GM08714 (cell line): ENCODE measurements around the gene RNF141.

Experiments
- H3K4me3 ChIP-seq: fragments of 200-500 bp; sonication (Bioruptor generic); 2 replicates; pipeline ENCODE4 v1.5.1; 2014; ENCODE audit warnings: mild to moderate bottlenecking, low read length, inconsistent platforms
- ZNF274 ChIP-seq: IDR thresholded peaks from 2 replicates; pipeline ENCODE4 v1.6.1; 2012; ENCODE audit warnings: mild to moderate bottlenecking, low read depth, low read length

The RNF141 gene

GRCh38 chr11:10568486-10568941 is 27.5 kb upstream of the RNF141 start, which contains the start of gene LYVE1:
Gene LYVE1 (minus strand): TSS chr11:10568665. CDS start chr11:10568532, 133 bp downstream.
- TF ChIP-seq ZNF274: no peak
- no peak within 1 kb of the TSS for H3K4me3 ChIP-seq

- no peak for TF ChIP-seq ZNF274
- no peak overlapping the region for H3K4me3 ChIP-seq
Observed at GRCh38 chr11:10567446-10567845, 26.5 kb upstream of the RNF141 start.

DNA sequence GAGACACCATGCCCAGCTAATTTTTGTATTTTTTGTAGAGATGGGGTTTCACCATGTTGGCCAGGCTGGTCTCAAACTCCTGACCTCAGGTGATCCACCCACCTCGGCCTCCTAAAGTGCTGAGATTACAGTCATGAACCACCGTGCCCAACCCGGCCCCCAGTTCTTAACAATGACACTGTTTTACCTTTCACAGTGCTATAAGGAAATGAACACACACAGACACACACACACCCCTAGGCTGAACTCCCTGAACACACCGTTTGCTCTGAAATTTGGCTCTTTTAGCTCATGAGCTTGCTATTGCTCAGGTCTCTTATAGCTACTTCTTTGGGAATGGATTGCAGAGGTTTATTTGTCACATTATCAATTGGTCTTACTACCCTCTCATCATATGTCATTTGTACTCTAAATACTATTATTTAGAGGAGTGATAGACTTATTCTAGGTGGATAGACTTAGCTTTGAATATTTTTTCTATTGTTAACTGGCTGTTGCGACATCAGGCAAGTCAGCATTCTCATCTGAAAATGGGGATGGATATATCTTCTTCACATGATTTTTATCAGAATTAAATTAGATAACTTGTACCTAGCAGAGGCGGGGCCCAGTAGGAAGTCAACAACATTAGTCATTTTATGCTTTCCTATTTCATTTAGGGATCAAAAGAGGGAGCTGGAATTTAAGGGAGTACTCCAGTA is 25.4 kb upstream of the RNF141 start:
- TF ChIP-seq ZNF274: no peak
- no peak overlapping the region for H3K4me3 ChIP-seq

- TF ChIP-seq ZNF274: no peak
- H3K4me3 ChIP-seq: no peak overlapping the region
Observed at GRCh38 chr11:10565493-10565892, 24.5 kb upstream of the RNF141 start.

DNA sequence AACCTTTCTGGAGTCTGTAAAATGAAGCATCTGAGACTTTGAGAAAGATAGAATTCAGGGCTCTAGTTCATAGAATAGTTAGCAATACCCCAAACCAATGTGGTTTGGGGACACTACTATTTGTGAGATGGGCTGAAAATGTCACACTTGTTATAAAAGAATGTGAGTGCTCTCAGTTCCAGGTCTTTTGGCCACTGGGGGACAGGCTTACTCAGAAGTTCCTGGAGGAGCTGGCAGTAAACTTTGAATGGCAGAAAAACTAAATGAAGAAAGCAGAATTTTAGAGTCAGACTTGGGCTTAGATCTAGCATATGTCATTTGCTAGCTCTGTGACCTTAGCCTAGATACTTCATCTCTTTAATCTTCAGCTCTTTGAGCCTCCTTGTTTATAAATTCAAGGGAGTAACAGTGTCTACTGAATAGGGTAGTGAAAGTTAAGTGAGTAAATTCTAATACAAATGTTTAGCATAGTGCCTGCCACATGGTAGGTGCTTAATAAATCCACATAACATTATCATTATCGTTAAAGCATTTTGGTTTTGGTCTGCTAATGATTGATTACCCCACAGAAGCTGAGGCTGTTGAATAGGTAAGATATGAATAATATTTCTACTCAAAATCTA is 23.8 kb upstream of the RNF141 start:
- TF ChIP-seq ZNF274: no peak
- H3K4me3 ChIP-seq: no peak overlapping the region

- H3K4me3 ChIP-seq: no peak overlapping the region
- TF ChIP-seq ZNF274: no peak
Observed at GRCh38 chr11:10564030-10564429, 23.0 kb upstream of the RNF141 start.

DNA sequence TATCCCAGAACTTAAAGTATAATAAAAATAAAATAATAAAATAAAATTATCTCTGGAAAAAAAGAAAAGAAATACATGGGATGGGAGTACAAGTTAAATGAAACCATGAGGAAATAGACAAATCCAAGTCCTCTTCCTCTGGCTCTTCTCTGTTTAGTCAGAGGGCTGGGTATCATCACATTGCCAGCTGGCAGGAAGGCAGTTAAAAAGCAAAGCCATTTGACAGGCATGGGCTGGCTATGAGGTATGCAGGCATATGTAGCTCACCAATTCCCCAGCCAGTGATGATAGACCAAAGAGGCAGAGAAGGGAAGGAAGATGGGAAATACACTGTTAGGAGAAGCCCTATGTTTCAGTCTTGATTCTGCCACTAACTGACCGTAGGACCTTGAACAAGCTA is 21.0 kb upstream of the RNF141 start:
- no peak for TF ChIP-seq ZNF274
- H3K4me3 ChIP-seq: no peak overlapping the region

DNA sequence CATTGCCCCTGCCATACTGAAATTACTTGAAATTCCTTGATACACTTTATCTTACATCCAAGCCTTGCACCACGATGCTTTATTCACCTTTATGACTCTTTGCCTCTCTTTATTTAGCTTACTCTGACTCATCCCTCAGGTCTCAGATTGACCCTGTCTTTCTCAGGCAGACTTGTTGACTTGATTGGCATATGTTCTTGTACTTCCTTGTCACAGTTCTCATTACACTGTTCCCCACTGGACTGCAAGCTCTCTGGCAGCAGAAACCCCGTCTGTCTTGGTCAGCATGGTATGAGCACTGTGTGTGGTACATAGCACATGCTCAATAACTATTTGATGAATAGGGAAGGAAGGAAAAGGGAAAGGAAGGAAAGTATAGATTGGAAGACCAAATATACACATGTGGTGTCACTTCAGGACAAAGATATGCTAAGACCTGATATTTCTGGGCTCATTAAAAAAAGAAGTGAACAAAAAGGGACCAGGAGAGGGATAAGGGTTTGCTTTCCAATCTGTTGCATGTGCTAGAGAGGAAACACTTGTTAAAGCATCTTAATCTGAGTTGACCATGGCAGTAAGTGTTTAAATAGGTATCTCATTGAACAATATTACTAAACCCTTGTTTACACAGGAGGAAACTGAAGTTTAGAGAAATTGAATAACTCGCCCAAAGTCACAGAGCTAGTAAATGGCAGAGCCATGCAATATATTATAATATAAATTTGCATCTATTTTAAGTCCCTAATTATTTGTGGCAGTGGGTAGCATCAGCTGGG is 20.2 kb upstream of the RNF141 start:
- TF ChIP-seq ZNF274: no peak
- no peak overlapping the region for H3K4me3 ChIP-seq

DNA sequence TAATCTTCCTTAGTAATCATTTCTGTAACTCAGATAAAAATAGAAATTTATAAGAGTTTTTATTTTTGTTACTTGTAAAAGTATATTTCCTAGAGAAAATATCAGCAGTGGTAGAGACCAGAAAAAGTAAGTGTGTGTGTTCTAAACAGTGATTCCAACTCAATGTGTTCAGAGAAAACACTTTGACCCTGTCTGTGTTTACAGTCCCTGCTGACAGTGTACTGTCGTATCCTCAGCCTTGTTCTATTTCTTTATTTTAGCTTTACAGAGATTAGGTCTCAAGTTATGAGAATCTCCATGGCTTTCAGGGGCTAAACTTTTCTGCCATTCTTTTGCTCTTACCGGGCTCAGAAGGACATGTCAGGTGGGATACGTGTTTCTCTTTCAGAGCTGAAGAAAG is 17.3 kb upstream of the RNF141 start:
- TF ChIP-seq ZNF274: no peak
- no peak overlapping the region for H3K4me3 ChIP-seq

DNA sequence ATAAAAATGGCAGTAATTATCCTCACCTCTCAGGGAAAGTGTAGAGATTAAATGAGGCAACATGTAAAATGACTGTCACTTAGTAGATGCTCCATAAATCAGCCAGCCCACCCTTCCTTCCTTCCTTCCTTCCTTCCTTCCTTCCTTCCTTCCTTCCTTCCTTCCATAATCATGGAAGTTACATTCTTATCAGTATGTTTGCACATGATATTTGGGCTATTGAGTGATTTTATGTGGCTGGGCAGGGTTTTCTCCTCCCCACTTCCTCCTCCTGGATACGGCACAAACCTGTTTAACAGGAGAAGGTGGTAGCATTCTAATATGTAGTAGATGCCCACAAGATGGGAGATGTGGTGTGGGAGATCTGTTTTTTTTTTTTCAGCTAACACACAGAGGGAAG is 15.6 kb upstream of the RNF141 start:
- no peak for TF ChIP-seq ZNF274
- H3K4me3 ChIP-seq: no peak overlapping the region

GRCh38 chr11:10551845-10552352 is 10.9 kb upstream of the RNF141 start:
- no peak for TF ChIP-seq ZNF274
- H3K4me3 ChIP-seq: no peak overlapping the region

DNA sequence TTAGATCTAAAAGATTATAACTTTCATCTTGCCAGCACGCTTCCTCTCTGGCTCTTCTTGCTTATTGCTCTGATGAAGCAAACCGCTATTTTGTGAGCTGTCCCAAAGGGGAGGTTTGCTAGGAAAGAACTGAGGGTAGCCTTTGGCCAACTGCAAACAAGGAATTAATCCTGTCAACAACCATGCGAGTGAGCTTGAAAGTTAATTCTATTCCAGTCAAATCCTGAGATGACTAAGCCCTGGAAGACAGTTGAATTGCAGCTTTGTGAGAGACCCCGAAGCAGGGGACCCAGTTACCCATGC is 10.3 kb upstream of the RNF141 start:
- H3K4me3 ChIP-seq: no peak overlapping the region
- TF ChIP-seq ZNF274: no peak

GRCh38 chr11:10550503-10551289 is 9.7 kb upstream of the RNF141 start:
- H3K4me3 ChIP-seq: no peak overlapping the region
- no peak for TF ChIP-seq ZNF274

DNA sequence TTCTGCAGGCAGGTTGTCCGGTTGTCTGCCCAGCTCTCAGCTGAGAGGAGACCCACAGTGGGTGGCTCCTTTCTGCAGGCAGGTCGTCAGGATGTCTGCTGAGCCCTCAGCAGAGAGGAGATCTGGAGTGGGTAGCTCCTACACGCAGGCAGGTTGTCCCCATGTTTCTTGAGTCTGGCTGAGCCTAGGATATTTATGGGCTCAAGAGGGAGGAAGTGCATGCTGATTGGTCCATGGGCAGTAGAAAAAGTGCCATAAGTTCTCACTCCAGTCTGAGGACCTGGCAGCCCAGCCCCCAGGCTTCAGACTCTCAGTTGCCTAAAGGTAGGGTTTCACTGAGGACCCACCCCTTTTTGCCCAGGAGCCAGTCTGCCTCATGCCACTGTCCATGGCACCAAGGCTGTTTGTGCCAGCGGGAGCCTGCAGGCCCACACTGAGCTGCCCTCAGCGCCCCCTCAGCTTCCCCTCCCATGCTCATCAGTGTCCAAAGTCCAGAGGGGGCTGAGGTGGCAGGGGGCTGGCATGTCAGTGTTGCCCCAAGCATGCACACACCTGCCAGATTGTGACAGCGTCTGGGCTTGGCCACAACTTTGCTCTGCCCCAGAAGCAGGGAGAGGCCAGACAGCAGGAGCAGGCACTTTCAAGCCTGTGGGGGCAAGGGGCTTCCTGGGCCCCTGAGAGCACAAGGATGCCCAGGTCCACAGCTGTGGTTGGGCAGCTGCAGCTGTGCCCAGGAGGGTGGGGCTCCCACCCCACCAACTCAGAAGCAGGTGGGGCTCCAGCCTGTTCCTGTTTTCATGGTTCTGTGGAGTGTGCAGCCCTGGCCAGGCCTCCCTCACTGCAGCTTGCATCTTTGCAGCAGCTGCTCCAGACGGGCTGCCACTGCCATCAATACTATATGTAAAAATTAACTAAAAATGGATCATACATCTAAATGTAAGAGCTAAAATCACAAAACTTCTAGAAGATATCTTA is 3.8 kb upstream of the RNF141 start:
- no peak for TF ChIP-seq ZNF274
- H3K4me3 ChIP-seq: no peak overlapping the region
